Tongue (tissue), 2 donors: ENCODE results near the gene RPLP2. TPM values are rescaled to one million over a fixed set of nuclear protein-coding genes. Genes with fewer than 3 reads are reported as not detected.
A peak's percentile ranks its signal among the peaks of the same experiment; 100 is the strongest.

ENCODE experiments used
- DNase-seq: peaks from one replicate; pipeline ENCODE4 v3.0.0-alpha.2; 2015
- total RNA-seq: library from RNA; depleted of rRNA; stranded (reverse); fragments of >200 nt; gene quantifications from one replicate; pipeline ENCODE4 v1.2.3, GENCODE V29; 2014

RPLP2 gene
- total RNA-seq, 1 donor from 2014 or later, result 259 TPM

DNA sequence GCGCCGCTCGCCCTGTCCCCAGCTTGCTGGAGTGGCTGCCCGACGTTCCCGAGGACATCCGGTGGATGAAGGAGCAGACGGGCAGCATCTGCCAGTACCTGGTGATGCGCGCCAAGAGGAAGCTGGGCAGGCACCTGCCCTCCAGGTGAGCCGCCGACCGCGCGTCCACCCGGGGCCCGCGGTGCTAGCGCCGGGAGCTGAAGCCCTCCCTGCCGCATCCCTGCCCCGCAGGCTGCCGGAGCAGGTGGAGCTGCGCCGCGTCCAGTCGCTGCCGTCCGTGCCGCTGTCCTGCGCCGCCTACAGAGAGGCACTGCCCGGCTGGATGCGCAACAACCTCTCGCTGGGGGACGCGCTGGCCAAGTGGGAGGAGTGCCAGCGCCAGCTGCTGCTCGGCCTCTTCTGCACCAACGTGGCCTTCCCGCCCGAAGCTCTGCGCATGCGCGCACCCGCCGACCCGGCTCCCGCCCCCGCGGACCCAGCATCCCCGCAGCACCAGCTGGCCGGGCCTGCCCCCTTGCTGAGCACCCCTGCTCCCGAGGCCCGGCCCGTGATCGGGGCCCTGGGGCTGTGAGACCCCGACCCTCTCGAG lies 14.6 kb downstream of the RPLP2 start:
- peak; percentile 85 for DNase-seq

DNA sequence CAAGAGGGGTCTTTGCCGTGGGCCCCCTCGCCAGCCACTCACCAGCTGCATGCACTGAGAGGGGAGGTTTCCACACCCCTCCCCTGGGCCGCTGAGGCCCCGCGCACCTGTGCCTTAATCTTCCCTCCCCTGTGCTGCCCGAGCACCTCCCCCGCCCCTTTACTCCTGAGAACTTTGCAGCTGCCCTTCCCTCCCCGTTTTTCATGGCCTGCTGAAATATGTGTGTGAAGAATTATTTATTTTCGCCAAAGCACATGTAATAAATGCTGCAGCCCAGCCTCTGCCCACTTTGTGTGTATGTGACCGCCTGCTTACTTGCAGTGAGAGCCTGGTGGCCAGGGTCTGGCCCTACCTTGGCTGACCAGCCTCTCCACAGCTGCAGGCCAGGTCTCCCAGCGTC lies 15.2 kb downstream of the RPLP2 start:
- no peak for DNase-seq

DNA sequence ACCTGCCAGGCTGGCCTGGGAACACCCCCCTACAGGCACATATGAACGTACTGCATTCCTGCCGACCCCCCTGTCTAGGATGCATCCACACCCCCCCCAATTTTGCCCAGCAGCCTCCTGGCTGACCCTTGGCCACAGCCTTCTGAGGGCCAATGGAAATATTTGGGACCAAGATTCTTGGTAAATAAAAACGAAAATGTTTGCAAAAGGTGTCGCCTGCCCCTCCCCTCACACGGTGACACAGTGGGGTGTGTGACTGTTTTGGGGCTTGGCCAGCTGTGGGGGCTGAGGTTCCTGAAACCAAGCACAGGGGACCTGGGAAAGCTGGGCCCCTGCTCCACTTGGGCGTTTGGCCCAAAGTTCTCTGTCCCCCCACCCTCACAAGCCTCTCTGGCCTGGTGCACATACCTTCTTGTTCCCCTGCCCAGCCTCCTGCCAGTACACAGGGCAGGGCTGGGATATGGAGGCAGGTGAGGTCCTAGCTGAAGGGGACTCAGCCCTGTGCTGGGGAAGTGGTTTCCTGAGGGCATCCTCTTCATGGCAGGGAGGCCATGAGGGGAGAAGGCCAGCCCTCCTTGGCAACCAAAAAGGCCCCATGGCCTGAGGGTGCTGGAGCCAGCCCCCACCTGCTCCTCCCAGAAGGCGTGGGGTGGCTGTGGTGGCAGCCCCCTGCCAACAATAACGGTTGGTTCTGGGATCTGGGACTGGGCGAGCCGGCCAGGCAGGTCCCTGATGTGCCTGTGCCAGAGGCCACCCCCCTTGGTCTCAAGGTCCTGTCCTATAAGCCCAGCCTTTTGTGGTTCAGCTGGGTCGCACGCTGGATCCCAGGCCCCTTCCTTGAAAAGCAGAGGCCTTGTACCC lies 15.8 kb downstream of the RPLP2 start:
- DNase-seq, result no peak

DNA sequence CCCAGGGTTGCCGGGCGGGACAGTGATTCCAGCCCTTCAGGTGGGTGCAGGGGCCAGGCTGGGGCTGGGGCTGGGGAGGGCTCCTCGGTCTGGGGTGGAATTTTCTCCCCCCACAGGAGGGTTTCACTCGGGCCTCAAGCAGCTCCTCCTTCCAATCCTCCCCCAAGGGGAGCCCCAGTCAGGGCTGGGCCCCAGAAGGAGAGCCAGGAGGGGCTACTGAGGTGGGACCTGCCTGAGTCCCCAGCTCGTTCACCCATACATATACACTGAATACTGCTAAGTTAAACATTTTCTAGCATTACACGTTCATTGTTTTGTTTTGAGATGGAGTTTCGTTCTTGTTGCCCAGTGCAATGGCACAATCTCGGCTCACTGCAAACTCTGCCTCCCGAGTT lies 16.5 kb downstream of the RPLP2 start:
- DNase-seq, result no peak

DNA sequence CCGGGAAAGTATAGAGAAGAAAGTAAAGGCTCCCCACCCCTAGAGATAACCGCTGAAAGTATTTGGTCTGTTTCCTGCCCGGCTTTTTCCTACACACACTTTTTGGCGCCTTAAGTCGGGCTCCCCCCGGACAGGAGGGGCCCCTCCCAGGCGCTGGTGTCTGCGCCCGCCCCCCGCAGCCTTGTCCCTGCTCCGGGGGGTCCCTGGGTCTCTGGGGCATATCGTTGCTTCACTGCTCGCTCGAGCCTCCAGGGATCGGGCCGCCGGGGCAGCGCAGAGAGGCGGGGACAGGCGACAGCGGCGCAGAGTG lies 17.0 kb downstream of the RPLP2 start:
- DNase-seq, result no peak

DNA sequence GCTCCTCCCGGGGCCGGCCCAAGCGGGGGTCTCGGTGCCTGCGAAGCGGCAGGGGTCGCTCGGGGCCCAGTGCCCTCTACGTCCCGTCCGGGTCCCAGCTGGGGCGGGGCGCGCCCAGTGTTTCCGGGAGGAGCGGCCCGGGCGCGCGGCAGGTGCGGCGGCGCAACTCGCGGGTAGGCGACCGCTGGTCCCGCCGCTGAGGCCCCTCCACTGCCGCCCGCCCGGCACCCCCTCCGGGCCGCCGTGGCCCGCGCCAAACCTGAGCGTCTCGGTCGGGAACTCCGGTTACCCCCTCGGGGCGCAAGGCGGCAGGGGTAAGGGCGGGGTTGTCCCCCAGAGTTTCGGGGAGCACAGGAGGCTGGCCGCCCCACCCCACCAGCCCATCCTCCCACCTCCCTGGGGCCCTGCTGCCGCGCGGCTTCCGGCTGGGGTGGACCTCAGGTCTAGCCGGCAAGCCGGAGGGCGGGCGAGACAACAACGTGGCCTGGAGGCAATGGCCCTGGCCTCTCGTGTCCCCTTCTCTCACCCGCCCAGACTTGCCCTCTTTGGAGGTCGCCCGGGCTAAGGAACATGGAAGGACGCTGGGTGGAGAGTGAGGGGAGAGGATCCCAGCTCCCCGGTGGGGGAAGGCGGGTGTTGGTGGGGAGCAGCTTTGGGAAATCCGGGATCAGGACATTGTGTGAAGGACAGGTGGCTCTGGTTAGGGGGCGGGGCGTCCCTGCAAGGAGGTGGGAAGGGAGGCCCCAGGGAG lies 17.6 kb downstream of the RPLP2 start:
- DNase-seq, result no peak

DNA sequence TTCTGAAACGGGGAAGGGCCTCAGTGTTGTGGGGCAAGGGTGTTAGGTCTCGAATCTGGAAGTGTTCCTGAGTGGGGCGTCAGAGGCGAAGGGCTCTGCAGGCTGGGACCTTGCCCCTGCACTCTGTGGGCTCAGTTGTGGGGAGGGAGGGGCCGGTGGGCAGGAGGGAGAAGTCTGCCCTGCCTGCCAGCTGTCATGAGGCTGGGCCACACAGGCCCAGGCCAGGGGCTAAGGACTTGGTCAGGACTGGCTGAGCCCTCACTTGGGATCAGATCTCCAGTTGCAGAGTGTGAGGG lies 18.1 kb downstream of the RPLP2 start, which contains the start of gene CRACR2B:
Gene CRACR2B (plus strand): TSS at position 23 of the 296 bp plus-strand sequence. CDS start 689 bp downstream, outside the sequence.
- no peak for DNase-seq

DNA sequence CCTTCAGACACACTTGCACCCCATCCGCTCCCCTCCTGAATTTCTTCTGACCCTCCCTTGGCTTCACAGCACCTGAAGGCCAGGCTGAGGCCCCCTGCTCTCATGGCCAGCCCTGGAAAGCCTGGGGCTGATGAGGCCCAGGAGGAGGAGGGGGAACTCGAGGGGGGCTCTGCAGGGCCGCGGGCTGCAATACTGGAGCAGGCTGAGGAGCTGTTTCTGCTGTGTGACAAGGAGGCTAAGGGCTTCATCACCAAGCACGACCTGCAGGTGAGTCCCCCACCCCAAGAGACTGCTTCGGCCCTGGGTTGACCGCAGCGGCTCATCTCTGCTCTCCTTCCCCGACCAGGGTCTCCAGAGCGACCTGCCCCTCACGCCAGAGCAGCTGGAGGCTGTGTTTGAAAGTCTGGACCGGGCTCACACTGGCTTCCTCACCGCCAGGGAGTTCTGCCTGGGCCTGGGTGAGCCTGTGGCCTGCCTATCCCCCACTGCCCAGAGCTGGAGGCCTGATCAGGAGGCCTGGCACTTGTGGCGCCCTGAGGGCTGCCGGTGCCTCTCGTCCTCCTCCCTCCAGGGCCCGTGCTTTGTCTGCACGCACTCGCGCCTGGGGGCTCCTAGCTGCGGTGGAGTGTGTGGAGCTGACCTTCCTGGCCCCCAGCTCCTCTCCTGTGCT lies 18.9 kb downstream of the RPLP2 start:
- no peak for DNase-seq

DNA sequence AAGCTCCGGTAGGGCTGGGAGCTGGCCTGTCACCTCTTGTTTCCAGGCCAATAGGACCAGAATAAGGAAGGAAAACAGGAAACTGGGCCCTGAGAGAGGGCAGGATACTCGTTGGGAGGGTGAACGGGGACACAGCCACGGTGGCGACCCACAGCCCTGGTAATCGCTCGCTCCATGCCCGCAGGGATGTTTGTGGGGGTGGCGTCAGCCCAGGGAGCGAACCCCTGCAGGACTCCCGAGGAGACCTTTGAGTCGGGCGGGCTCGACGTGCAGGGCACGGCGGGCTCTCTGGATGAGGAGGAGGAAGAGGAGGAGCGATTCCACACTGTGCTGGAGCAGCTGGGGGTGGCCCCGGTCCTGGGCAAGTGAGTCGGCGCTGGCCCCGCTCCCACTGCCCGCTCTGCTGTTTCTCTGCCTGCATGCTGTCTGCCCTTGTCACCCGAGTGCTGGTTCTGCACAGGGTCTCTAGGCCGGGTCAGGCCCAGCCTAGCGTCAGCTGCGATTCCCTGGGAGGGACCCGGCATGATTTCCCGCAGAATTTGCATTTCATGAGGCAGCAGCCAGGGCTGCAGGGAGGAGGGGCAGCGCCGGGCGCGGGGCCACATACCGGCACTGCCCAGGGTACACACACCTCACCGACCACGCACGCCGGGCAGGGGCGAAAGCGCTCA lies 19.5 kb downstream of the RPLP2 start:
- DNase-seq, result no peak

DNA sequence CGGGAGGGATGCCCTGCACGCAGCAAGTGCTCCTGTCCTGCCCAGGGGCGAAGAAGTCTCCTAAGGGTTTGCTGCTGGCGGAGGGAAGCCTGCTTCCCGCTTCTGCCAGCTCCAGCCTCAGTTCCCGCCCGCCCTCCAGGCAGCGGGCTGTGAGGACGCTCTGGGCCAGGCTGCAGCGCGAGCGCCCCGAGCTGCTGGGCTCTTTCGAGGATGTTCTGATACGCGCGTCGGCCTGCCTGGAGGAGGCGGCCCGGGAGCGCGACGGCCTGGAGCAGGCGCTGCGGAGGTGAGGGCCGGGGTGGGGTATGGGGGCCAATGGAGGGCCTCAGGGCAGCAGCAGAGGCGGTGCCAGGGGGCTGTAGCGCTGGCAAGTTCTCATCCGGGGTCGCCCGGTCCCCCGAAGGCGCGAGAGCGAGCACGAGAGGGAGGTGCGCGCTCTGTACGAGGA lies 20.1 kb downstream of the RPLP2 start:
- no peak for DNase-seq

DNA sequence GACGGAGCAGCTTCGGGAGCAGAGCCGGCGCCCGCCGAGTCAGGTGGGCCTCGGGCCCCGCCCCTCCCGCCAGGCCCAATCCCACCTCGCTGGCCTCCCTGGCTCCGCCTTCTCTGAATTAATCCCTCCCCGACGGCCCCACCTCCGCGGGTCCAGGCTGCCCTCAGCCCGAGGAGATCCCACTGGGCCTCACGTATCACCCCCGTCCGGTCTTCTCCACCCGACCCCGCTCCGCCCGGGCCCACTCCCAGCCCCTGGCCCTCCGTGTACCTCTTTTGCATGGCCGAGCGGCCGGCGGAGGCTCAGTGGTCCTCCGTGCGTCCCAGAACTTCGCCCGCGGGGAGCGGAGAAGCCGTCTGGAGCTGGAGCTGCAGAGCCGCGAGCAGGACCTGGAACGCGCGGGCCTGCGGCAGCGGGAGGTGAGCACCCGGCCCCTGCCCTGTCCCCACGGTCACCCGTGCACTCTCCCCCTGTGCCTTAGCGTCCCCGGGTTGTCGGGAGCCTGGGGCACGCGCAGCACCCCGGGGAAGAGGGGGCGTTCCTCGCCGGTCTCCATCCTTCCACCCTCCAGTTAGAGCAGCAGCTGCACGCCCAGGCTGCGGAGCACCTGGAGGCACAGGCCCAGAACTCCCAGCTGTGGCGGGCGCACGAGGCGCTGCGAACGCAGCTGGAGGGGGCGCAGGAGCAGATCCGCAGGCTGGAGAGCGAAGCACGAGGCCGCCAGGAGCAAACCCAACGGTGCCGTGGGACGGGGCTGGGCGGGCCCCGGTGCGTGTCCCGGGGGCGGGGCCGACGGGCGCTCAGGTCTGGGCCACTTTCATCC lies 20.7 kb downstream of the RPLP2 start:
- peak; percentile 87 for DNase-seq

DNA sequence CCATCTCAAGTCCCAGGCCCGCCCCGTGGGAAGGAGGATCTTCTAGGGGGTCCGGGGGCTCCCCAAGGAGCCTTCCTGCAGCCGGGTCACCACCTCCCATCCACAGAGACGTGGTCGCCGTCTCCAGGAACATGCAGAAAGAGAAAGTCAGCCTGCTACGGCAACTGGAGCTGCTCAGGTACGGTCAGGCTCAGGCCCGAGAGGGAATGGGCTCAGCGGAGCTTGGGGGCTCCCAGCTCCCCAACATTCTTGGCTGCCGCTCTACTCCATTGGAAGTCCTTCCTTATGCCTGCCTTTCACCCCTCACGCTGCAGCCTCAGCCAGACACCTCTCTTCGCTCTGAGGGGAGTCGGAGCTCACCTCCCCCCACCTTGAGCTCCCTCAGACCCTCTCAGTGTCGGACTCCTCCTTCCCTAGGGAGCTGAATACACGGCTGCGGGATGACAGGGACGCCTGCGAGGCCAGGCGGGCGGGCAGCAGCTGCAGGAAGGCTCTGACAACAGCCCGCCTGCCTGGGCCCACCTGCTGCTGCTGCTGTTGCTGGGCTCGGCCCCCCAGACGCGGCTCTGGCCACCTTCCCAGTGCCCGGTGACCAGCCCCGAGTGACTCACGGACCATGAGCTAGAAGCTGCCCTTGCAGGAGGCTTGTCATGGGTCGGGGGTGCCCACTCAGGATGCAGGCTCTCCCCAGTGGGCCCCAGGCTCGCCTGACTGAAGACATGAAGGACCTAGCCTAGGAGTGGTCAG lies 21.5 kb downstream of the RPLP2 start:
- peak; percentile 79 for DNase-seq

DNA sequence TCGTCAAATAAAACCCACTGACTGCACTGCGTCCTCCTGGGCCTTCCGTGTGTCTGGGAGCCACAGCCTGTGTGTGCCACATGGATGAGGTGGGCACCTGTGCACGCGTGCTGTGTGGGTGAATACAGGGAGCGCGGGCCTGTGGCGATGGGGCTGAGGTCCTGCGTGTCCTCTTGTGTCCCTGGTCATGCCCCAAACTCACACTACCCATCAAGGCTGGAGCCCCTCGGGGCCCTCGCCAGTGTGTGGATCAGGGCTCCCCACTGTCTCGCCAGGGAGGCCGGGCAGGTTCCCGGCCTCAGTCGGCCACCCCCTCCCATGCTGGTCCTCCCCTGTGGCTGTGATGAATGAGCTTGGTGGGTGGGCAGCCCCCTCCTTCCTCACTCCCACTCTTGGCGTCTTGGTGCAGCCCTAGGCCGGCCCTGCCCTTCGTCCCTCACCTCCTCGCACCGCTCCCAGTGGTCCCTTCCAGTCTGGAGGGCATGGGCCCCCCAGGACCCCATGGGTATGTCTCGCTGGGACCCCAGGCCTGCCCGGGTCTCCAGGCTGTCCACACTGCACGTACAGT lies 22.3 kb downstream of the RPLP2 start:
- DNase-seq, result no peak

DNA sequence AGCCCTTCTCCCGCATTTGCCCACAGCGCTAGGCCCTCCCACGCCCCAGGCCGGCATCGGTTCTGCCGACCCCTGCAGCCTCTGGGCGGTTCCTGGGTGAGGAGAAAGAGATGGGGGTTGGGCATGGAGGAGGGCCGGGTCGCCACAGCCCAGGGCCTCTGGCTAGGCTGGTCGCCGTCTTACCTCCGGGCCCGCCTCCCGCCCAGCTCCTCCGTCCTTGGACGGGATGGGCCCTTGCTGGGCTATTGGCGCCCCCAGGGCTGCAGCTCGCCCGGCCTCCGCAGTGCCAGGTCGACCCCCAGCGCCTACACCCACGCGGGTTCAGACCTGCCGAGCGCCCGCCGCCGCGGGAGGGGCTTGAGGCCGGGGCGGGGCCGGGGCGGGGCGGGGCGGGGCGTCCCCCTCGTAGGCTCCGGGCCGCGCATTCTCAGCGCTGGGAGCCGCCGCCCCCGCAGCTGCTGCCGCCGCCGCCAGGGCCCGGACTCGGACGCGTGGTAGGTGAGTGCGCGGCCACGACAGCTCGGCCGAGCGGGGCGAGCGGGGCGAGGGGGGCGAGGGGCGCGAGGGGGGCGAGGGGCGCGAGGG lies 22.9 kb downstream of the RPLP2 start, which contains the start of gene CD151:
Gene CD151 (plus strand): TSS at position 424 of the 585 bp plus-strand sequence. CDS start 3,118 bp downstream, outside the sequence.
- peak; percentile 84 for DNase-seq

DNA sequence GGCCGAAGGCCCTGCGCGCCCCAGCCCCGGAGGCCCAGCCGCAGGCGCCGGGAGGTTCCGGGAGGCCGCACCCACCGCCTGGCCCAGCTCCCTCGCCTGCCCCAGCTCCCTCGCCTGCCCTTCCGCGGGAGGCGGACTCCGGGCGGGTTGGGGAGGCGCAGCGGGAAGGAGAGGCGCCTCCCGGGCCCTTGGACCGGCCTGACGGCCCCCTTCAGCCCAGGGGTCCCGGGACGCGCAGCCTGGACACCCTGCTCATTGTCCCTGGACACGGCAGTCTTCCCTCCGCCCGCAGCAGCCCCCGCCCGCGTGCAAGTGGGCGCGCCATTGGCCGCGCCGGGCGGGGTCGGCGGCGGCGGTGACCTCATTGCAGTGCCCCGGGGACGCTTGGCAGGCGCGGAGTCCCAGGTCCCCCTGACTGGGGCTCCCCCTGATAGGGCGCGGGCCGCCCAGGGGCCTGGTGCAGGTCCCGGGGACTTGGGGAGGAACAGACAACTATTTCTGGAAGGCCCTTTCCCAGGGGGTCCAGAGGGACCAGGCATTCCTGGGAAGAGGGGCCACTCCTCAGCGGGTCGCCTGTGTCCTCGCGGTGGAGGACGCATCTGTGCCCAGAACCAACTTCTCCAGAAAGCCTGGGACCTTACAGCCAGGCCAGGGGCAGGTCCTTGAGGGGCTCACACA lies 23.5 kb downstream of the RPLP2 start:
- peak; percentile 72 for DNase-seq

DNA sequence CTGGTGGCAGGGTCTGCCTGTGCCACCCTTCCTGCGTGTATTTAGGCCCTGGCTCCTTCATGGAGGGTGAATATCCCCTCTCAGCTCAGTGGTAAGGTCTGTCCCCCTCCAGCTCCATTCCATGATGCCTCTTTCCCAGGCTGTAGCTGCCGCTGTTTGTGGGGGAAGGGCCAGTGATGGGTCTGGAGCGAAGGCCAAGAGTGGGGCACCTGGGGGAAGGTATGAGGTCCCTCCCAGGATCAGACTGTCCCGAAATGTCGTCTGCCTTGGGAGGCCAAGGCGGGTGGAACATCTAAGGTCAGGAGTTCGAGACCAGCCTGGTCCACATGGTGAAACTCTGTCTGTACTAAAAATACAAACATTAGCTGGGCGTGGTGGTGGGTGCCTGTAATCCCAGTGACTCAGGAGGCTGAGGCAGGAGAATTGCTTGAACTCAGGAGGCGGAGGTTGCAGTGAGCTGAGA lies 24.1 kb downstream of the RPLP2 start:
- DNase-seq, result peak; percentile 21

DNA sequence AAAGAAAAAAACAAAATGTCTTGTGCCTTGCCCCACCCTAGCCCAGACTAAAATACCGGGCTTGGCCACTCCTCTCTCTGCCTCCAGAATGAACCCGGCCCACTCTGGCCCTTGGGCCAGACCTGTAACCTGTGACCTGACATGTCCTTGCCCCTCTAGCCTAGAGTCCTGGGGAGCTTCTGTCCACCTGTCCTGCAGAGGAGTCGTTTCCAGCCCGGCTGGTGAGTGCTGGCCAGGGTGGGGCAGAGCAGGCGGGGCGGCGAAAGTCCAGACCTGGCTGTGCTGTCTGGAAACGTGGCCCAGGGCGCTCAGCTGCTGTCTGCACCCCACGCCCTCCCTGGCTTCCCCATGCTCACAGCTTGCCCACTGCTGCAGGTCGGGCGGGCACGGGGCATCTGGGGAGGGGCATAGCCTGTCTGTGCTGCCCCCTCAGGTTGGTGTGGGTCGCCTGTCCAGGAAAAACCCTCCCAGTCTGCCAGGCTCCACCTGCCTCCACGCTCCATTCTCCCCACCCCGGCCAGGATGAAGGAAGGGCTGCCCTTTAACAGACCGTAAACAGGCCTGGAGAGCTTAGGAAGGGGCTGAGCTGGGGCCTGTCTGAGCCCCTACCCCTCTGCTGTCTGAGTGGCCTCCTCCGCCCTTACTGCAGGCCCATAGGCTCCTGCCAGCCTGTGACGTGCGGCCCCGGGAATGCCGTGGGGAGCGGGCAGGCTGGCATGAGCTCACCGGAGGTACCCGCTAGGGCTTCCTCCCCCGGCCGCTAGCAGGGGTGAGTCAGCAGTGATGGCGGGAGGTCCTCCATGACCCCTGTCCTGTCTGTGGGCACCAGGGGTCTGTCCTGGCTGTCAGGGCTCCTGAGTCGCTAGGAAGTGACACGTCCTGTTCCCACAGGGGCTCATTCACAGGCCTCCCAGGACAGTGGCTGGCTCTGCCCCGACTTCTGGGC lies 24.9 kb downstream of the RPLP2 start:
- peak; percentile 57 for DNase-seq

DNA sequence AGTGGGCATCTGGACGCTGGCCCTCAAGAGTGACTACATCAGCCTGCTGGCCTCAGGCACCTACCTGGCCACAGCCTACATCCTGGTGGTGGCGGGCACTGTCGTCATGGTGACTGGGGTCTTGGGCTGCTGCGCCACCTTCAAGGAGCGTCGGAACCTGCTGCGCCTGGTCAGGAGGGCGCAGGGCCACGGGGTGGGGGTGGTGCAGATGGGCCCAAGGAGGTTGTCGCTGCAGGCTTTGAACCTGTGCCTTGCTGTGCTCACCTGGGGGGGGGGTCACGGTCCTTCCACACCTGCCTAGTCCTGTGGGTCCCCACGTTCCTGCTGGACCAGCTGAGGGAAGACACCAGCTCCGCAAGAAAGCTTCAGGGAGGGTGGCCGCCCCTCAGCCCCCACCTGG lies 26.5 kb downstream of the RPLP2 start:
- DNase-seq, result no peak
